ENCODE results near the gene CCNE1. TPM values are rescaled to one million over a fixed set of nuclear protein-coding genes. Genes with fewer than 3 reads are reported as not detected.

CCNE1 gene
- total RNA-seq, 1 donor = 4.7 TPM

- Histone ChIP-seq H2AFZ (ENCODE audit: low read length) (no peak overlapping the region), H3K27ac (ENCODE audit: low read depth, low read length) (no peak overlapping the region), H3K36me3 (ENCODE audit: insufficient read depth, low read length) (no peaks in the 10 kb centered on the region), H3K4me3 (ENCODE audit: insufficient read depth, low read length) (no peak overlapping the region), H3K79me2 (ENCODE audit: insufficient read depth, low read length) (no peaks in the 10 kb centered on the region), H3K27me3 (ENCODE audit: insufficient read depth, low read length) (peaks cover 3% of the 10 kb centered on the region), H4K20me1 (ENCODE audit: insufficient read depth, low read length) (no peaks in the 10 kb centered on the region), H3K4me1 (ENCODE audit: insufficient read depth, low read length) (no peaks in the 10 kb centered on the region), H3K4me2 (ENCODE audit: insufficient read depth, low read length) (no peak overlapping the region), H3K9me3 (ENCODE audit: low read depth, low read length) (no peaks in the 10 kb centered on the region)
- no peak for TF ChIP-seq CTCF (IDR thresholded peaks at IDR 0.05; ENCODE audit: extremely low read depth, low read depth, low read length)
- DNase-seq (ENCODE audit: insufficient read length, low spot score, missing footprints) = peak; percentile 73
Measured at GRCh38 chr19:29783627-29784190, 28.1 kb upstream of the CCNE1 start.

GRCh38 chr19:29784598-29785223 is 27.1 kb upstream of the CCNE1 start:
- DNase-seq (ENCODE audit: insufficient read length, low spot score, missing footprints) = no peak
- Histone ChIP-seq H4K20me1 (ENCODE audit: insufficient read depth, low read length) (no peaks in the 10 kb centered on the region), H2AFZ (ENCODE audit: low read length) (no peak overlapping the region), H3K4me3 (ENCODE audit: insufficient read depth, low read length) (no peak overlapping the region), H3K4me2 (ENCODE audit: insufficient read depth, low read length) (no peak overlapping the region), H3K79me2 (ENCODE audit: insufficient read depth, low read length) (no peaks in the 10 kb centered on the region), H3K27me3 (ENCODE audit: insufficient read depth, low read length) (peaks cover 3% of the 10 kb centered on the region), H3K36me3 (ENCODE audit: insufficient read depth, low read length) (no peaks in the 10 kb centered on the region), H3K4me1 (ENCODE audit: insufficient read depth, low read length) (no peaks in the 10 kb centered on the region), H3K27ac (ENCODE audit: low read depth, low read length) (no peak overlapping the region), H3K9me3 (ENCODE audit: low read depth, low read length) (no peaks in the 10 kb centered on the region)
- no peak for TF ChIP-seq CTCF (IDR thresholded peaks at IDR 0.05; ENCODE audit: extremely low read depth, low read depth, low read length)

- H3K27me3 ChIP-seq (ENCODE audit: insufficient read depth, low read length) = peaks cover 7% of the 10 kb centered on the region
Measured at GRCh38 chr19:29785360-29785759, 26.4 kb upstream of the CCNE1 start.

More at GRCh38 chr19:29785360-29785759, 26.4 kb upstream of the CCNE1 start:
- Histone ChIP-seq H3K79me2 (ENCODE audit: insufficient read depth, low read length) (no peaks in the 10 kb centered on the region), H3K4me2 (ENCODE audit: insufficient read depth, low read length) (no peak overlapping the region), H3K4me3 (ENCODE audit: insufficient read depth, low read length) (no peak overlapping the region), H4K20me1 (ENCODE audit: insufficient read depth, low read length) (no peaks in the 10 kb centered on the region), H3K4me1 (ENCODE audit: insufficient read depth, low read length) (no peaks in the 10 kb centered on the region), H2AFZ (ENCODE audit: low read length) (no peak overlapping the region), H3K36me3 (ENCODE audit: insufficient read depth, low read length) (no peaks in the 10 kb centered on the region), H3K9me3 (ENCODE audit: low read depth, low read length) (no peaks in the 10 kb centered on the region), H3K27ac (ENCODE audit: low read depth, low read length) (no peak overlapping the region)
- DNase-seq (ENCODE audit: insufficient read length, low spot score, missing footprints) = peak; percentile 56
- no peak for TF ChIP-seq CTCF (IDR thresholded peaks at IDR 0.05; ENCODE audit: extremely low read depth, low read depth, low read length)

All from osteoblast (primary cell).